ENCODE results near the gene TCF15.

Gene TCF15

DNA sequence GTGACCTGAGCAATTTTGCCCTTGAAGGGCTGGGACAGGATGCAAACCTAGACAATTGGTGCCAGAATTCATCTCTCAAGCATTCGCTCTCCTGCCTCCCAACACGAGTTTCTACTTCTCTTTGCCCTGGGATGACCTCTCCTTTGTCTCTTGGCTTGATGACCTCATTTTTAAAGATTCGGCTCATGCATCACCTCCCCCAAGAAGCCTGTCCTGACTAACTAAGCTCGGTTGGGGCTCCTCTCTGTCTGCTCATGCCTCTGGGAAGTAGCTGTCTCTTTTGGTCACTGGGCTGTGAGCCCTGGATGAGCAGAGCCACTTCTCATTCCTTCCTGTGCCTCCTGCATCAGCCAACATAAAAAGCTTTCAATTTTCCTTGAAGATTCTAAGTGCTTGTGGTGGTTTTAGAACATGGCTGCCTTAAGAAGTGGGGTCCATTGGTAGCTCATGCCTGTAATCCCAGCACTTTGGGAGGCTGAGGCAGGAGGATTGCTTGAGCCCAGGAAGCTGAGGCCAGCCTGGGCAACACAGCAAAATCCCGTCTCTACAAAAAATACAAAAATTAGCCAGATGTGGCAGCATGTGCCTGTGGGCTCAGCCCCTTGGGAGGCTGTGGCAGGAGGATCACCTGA, 11.1 kb upstream of the TCF15 start:
- Histone ChIP-seq H3K4me3 (ENCODE audit: low read length) (no peak overlapping the region), H3K79me2 (ENCODE audit: low read length) (no peaks in the 10 kb centered on the region), H3K9me3 (ENCODE audit: insufficient read depth, low read length) (peaks cover 6% of the 10 kb centered on the region; the same call in 1 of the 2 replicates), H3K9ac (ENCODE audit: low read length) (no peak overlapping the region), H3K4me2 (ENCODE audit: low read length) (no peak overlapping the region), H3K27ac (ENCODE audit: low read length) (no peak overlapping the region), H3K36me3 (replicated peaks; ENCODE audit: low read depth, low read length) (no peaks in the 10 kb centered on the region), H3K4me1 (ENCODE audit: low read length) (peaks cover 9% of the 10 kb centered on the region), H3K27me3 (ENCODE audit: low read depth, low read length) (peaks cover 11% of the 10 kb centered on the region; the same call in 1 of the 2 replicates), H2AFZ (ENCODE audit: low read depth, low read length) (no peak overlapping the region), H4K20me1 (ENCODE audit: insufficient read depth, low read length) (no peaks in the 10 kb centered on the region)
- TF ChIP-seq, protein P1, sequence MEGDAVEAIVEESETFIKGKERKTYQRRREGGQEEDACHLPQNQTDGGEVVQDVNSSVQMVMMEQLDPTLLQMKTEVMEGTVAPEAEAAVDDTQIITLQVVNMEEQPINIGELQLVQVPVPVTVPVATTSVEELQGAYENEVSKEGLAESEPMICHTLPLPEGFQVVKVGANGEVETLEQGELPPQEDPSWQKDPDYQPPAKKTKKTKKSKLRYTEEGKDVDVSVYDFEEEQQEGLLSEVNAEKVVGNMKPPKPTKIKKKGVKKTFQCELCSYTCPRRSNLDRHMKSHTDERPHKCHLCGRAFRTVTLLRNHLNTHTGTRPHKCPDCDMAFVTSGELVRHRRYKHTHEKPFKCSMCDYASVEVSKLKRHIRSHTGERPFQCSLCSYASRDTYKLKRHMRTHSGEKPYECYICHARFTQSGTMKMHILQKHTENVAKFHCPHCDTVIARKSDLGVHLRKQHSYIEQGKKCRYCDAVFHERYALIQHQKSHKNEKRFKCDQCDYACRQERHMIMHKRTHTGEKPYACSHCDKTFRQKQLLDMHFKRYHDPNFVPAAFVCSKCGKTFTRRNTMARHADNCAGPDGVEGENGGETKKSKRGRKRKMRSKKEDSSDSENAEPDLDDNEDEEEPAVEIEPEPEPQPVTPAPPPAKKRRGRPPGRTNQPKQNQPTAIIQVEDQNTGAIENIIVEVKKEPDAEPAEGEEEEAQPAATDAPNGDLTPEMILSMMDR (IDR thresholded peaks at IDR 0.05; ENCODE audit: low read depth, low read length), result no peak
- no peak for TF ChIP-seq EZH2phosphoT487 (IDR thresholded peaks at IDR 0.05; ENCODE audit: low read depth)

DNA sequence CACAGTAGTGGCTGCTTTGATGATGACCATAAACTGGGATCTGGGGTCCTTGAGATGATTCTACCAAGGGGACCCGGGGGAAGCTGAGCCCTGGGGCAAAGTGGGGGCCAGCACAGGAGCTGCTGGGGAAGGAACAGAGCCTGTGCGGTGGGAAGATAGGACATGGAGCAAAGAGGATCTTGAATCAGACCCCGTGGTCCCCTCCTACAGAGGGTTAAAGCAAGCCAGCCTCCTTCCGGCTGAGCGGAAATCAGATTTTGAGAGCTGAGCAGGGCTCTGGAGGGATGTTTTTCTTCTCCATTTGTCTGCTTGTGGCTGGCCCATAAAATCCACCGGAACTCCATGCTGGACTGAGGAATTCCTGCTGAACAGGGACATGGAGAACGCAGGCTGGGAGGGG, 10.1 kb upstream of the TCF15 start:
- Histone ChIP-seq H3K4me1 (ENCODE audit: low read length) (peaks cover 16% of the 10 kb centered on the region), H3K9ac (ENCODE audit: low read length) (no peak overlapping the region), H3K27me3 (ENCODE audit: low read depth, low read length) (peaks cover 11% of the 10 kb centered on the region; the same call in 1 of the 2 replicates), H4K20me1 (ENCODE audit: insufficient read depth, low read length) (no peaks in the 10 kb centered on the region), H3K4me2 (ENCODE audit: low read length) (no peak overlapping the region), H3K9me3 (ENCODE audit: insufficient read depth, low read length) (peaks cover 6% of the 10 kb centered on the region; the same call in 1 of the 2 replicates), H3K4me3 (ENCODE audit: low read length) (no peak overlapping the region), H3K36me3 (replicated peaks; ENCODE audit: low read depth, low read length) (no peaks in the 10 kb centered on the region), H3K79me2 (ENCODE audit: low read length) (no peaks in the 10 kb centered on the region), H3K27ac (ENCODE audit: low read length) (no peak overlapping the region), H2AFZ (ENCODE audit: low read depth, low read length) (no peak overlapping the region)
- TF ChIP-seq, protein P1 (IDR thresholded peaks at IDR 0.05; ENCODE audit: low read depth, low read length), result no peak
- no peak for TF ChIP-seq EZH2phosphoT487 (IDR thresholded peaks at IDR 0.05; ENCODE audit: low read depth)

DNA sequence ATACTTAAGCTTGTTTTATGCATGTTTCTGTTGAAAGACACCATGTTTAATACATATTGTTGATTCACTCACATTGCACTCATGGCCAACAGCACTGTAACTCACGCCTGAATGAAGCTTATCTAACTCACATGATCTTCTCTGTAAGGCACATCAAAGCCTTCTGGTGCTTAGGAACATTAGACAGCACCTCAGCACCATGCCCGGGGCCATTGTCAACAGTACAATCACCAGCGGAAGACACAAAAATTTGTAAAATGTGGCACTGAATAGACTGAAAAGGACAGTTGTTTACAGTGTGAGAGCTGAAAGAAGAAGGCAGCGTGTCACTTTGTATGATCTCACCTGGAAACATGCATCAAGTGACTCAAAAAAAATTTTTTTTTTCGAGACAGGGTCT, 8.9 kb upstream of the TCF15 start:
- Histone ChIP-seq H3K9me3 (ENCODE audit: insufficient read depth, low read length) (peaks cover 6% of the 10 kb centered on the region; the same call in 1 of the 2 replicates), H2AFZ (ENCODE audit: low read depth, low read length) (no peak overlapping the region), H3K9ac (ENCODE audit: low read length) (no peak overlapping the region), H3K4me1 (ENCODE audit: low read length) (peaks cover 13% of the 10 kb centered on the region), H3K36me3 (replicated peaks; ENCODE audit: low read depth, low read length) (no peaks in the 10 kb centered on the region), H3K27ac (ENCODE audit: low read length) (no peak overlapping the region), H3K27me3 (ENCODE audit: low read depth, low read length) (peaks cover 11% of the 10 kb centered on the region; the same call in 1 of the 2 replicates), H3K4me3 (ENCODE audit: low read length) (no peak overlapping the region), H3K4me2 (ENCODE audit: low read length) (no peak overlapping the region), H4K20me1 (ENCODE audit: insufficient read depth, low read length) (no peaks in the 10 kb centered on the region), H3K79me2 (ENCODE audit: low read length) (no peaks in the 10 kb centered on the region)
- TF ChIP-seq EZH2phosphoT487 (IDR thresholded peaks at IDR 0.05; ENCODE audit: low read depth), result no peak
- TF ChIP-seq, protein P1 (IDR thresholded peaks at IDR 0.05; ENCODE audit: low read depth, low read length), result no peak

DNA sequence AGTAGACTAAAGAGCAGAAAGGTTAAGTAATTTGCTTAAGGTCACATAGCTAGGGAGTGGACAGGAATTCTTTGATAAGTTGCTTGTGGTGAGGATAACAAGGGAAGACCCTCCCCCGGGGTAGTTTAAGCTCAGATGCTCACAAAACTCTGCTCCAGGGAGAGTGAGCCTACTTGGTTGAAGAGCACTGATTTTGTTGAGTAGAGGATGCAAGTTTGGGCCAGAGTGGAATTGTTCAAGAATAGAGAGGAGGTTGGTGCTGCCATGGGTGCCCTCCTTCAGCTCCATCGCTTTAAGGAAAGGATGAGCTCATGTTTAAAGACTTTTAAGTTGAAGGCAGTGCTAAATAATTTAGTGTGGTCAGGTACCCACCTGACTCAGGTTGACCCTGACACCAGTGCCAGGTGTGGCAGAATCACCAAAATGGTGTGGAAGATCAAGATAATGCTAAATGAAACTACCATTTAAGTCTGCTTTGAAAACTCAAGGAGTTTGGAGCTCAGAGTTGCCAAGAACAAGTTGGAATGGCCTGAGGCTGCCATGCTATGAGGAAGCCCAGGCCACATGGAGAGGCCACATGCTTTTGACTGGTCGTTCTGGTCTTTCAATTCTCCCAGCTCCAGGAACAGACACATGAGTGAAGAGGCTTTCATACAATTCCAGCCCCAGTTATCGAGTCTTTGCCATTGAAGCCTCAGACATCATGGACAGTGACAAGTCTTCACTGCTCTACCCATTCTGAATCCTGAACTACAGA, 8.0 kb upstream of the TCF15 start:
- Histone ChIP-seq H3K4me1 (ENCODE audit: low read length) (peaks cover 13% of the 10 kb centered on the region), H3K36me3 (replicated peaks; ENCODE audit: low read depth, low read length) (no peaks in the 10 kb centered on the region), H3K27me3 (ENCODE audit: low read depth, low read length) (peaks cover 11% of the 10 kb centered on the region; the same call in 1 of the 2 replicates), H3K79me2 (ENCODE audit: low read length) (no peaks in the 10 kb centered on the region), H3K9me3 (ENCODE audit: insufficient read depth, low read length) (peaks cover 6% of the 10 kb centered on the region; the same call in 1 of the 2 replicates), H3K4me2 (ENCODE audit: low read length) (no peak overlapping the region), H3K27ac (ENCODE audit: low read length) (no peak overlapping the region), H2AFZ (ENCODE audit: low read depth, low read length) (no peak overlapping the region), H3K9ac (ENCODE audit: low read length) (no peak overlapping the region), H4K20me1 (ENCODE audit: insufficient read depth, low read length) (no peaks in the 10 kb centered on the region), H3K4me3 (ENCODE audit: low read length) (no peak overlapping the region)
- no peak for TF ChIP-seq EZH2phosphoT487 (IDR thresholded peaks at IDR 0.05; ENCODE audit: low read depth)
- TF ChIP-seq, protein P1 (IDR thresholded peaks at IDR 0.05; ENCODE audit: low read depth, low read length), result no peak

Data from OCI-LY3 (cell line).